ENCODE results near the gene PTPRH.
"Not testable (repeated sequence)": the region's sequence is repeated elsewhere in the genome, so short reads cannot be mapped to it uniquely, and the experiment has no call there.

The PTPRH gene

GRCh38 chr19:55226273-55226672 lies 17.0 kb upstream of the PTPRH start:
- FAIRE-seq, result no peak

DNA sequence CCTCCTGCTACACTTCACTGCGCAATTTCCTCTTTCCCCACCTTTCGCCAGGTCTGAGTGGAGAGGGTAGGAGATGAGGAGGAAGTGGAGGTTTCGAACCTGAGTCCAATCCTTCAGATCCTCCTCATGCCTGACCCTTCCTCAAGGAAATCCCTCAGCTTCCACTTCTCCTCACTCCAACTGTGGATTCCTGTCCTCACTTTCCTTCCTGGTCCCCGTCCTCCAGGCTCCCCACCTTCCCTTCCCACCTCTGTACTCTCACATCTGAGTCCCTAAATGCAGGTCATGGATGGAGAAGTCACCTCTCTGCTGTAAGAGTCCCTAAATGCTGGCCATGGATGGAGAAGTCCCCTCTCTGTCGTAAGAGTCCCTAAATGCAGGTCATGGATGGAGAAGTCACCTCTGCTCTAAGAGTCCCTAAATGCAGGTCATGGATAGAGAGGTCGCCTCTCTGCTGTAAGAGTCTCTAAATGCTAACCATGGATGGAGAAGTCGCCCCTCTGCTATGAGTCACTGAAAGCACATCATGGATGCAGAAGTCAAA lies 16.2 kb upstream of the PTPRH start:
- no peak for FAIRE-seq

- not testable (repeated sequence) for FAIRE-seq
These were observed 15.5 kb upstream of the PTPRH start for GRCh38 chr19:55224679-55225414.

GRCh38 chr19:55224038-55224665 lies 14.9 kb upstream of the PTPRH start:
- FAIRE-seq, result no peak

- FAIRE-seq, result no peak
These were observed 14.2 kb upstream of the PTPRH start for GRCh38 chr19:55223291-55224037.

GRCh38 chr19:55220525-55220924 lies 11.2 kb upstream of the PTPRH start:
- FAIRE-seq, result no peak

GRCh38 chr19:55216461-55217198 lies 7.3 kb upstream of the PTPRH start:
- FAIRE-seq, result peak; percentile 91

DNA sequence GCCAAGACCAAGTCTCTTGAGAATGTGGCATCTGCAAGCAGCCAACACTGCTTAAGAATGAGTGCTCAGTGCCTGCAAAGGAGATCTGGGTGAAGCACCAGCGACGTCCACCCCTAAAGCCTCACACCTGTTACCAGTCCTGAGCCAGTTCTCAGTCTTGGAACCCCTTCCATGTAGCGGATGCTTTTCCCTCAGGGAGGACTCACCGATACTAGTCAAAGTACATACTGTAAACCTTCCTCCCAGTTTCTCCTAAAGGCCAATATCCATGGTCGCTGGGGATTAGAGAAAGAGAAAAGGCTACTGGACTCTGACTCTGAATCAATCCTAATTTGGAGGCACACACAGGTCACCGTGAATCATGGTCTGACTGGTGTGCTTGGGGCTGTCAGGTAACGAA lies 4.2 kb upstream of the PTPRH start:
- no peak for FAIRE-seq

DNA sequence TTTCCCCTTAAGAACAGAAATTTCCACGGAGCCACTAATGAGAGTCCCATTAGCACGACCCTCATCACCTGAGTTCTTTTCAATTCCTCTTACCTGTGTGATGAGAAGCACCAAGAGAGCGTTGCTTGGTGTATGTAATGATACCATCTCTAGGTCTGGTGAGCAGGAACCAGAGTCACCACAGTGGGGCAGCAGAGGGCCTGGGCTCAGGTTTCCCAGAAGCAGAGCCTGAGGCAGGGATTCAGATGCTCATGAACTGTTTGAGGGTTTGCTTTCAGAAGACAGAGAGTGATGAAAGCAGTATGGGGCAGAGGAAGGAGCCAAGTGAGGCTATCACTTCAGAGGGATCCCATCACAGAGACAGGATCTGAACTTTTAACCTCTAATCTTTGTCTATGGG lies 3.1 kb upstream of the PTPRH start:
- peak; percentile 91 for FAIRE-seq

DNA sequence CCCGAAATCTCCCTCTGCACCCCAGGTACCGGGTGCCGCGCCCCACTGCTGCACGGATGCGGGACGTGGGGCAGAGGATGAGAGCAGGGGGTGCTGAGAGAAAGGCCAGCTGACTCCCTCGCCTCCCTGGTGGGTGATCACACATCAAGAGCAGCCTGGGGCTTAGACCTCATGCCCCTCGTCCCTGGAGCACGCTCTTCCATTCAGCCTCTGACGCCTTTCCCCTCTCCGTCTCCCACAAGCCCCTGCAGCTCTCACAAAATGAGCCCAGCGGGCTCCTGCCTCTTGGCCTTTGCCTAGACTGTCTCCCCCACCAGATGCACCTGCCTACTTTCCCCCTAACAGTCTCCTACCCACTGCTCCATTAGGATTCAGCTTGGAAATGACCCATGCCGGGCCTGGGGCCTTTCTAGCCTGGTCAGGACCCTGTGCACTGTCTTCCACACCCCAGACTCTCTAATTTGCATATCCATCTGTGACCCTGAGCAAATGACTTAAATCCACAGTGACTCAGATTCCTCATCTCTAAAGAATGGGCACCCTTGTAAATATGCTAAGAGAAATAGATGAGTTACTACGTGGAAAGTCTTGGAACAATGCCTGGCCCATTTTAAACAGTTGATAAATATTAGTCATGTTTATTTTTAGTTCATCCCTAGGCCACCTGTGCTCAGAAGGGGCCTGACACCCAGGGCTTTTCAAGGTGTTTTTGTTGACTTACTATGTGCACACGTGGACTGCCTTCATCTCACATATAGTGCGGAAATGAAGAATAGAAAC lies 582 bp upstream of the PTPRH start:
- FAIRE-seq, result peak; percentile 17

DNA sequence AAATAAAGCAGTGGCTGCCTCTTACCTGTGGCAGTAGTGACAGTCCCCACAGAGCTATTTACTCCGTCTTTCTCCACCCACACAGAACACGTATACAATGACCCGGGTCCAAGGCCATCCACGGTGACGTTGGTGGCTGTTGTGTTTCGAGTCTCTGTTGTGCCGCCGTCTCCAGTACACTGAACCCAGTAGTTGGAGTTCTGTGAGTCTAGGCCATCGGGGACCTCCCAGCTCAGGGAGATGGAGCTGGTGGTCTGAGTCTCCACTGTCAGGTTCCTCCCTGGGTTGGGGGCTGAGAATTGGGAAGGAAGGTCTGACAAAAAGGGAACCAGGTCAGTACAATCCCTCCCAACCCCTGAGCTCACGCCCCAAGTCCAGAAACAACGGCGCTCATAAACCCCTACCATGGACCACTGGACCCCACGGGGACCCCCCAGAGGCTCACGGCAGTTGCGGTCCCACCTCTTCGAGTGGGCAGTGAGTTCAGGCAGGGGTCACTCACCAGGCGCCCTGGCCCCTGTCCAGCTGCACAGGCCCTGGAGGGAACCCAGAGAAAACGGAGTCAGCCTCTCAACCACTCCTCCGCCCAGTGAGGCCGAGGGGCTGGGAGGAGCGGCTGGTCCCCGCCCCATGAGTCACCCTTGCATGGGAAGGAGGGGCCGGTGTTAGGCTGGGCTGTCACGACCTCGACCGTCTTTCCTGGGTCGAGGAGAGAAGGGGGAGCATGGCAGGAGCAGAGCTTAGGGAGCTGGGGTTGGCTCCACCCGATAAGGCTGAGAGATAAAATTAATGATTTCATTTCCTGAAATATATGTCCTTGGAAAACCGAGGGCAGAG lies 2.4 kb downstream of the PTPRH start:
- FAIRE-seq, result peak; percentile 92

DNA sequence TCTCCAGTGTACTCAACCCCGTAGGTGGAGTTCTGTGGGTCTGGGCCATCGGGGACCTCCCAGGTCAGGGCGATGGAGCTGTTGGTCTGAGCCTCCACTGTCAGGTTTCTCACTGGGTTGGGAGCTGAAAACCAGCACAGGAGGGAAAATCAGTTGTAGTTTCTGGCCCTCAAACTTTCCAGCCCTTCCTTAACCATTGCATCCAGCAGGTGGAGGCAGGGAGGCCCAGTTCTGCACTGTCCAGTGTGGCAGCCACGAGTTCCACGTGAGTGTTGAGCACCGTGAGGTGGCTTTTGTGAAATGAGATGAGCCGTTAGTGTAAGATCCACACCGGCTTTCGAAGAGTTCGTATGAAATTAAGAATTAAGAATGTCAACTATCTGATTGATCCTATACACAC lies 7.1 kb downstream of the PTPRH start:
- not testable (repeated sequence) for FAIRE-seq

GRCh38 chr19:55199620-55200204 lies 9.6 kb downstream of the PTPRH start:
- no peak for FAIRE-seq

DNA sequence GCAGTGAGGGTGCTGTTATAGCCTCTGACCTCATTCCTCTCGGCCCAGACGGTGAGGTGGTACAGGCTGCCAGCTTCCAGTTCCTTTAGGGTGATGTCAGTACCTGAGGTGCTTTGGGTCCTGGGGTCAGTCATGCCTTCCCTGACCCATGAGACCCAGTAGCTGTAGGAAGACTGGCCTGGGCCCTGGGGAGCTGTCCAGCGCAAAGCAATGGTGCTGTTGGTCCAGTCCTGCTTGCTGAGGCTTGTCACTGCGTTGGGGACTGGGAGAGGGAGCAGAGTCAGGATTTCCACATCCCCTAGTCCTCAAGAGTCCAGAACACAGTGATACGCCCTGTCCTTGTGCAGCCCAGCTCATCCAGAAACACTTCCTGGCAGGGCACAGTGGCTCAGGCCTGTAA lies 10.7 kb downstream of the PTPRH start:
- FAIRE-seq, result no peak

- no peak for FAIRE-seq
These were observed 11.8 kb downstream of the PTPRH start for GRCh38 chr19:55197528-55197927.

DNA sequence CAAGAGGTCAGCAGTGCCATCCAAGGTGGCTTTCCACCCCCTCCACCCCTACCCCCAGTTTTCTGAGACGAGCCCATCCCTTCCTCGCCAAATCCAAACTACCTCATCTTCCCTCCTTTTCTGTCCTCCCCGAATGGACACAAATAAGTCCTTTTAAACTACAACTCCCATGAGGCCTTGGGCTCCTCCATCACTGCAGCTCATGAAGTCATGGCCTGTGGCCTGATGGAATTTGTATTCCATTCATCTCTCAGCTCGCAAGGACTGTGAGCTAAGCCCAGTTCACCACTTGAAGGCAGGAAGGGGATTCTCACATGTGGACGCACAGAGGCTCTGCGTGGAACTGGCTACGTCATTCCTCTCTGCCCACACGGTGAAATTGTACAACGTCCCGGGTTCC lies 12.5 kb downstream of the PTPRH start:
- no peak for FAIRE-seq

- FAIRE-seq, result no peak
These were observed 15.8 kb downstream of the PTPRH start for GRCh38 chr19:55193481-55193880.

GRCh38 chr19:55189403-55189835 lies 19.9 kb downstream of the PTPRH start:
- FAIRE-seq, result no peak

GRCh38 chr19:55188625-55189024 lies 20.7 kb downstream of the PTPRH start:
- no peak for FAIRE-seq

DNA sequence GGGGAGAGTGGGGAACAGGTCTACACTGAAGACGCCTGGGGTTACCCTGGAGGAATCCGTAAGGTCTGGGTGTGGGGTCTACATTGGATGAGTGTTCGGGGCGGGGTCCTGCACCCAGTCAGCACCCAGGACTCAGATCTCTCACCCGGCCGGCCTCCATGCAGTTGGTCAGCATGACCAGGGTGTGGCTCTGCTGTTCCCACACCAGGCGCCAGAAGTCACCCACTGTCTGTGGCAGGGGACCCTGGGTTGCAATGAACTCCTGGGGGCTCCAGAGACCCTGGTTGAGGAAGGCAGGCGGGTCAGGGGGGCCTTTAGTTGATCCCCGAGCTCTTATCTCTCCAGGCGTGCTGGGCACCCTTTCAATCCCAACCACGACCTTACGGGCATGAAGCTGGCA lies 23.2 kb downstream of the PTPRH start:
- no peak for FAIRE-seq

- no peak for FAIRE-seq
These were observed 27.6 kb downstream of the PTPRH start for GRCh38 chr19:55181740-55182139.

Data from G401.6 (cell line).